ENCODE measurements around the gene MYO5C.

MYO5C gene

DNA sequence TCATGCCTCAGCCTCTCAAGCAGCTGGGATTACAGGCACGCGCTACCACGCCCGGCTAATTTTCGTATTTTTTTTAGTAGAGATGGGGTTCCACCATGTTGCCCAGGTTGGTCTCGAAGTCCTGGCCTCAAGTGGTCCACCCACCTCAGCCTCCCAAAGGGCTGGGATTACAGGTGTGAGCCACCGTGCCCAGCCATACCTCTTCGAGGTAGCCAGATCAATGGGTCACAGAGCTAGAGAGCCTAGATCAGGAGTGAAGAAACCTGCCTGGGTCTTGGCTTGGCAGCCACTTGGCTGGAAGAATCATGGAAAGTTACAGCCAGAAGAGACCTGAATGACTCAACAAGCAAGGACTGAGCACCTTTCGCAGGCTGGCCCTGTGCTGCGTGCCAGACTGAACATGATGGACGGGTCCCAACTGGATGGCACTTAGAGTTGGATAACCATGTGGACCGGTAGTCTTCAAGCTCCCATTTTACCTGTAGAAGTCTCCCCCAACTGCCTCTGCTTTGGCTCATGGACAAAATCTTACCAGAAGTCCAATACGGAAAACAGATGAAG is 134.1 kb downstream of the MYO5C start:
- Histone ChIP-seq H3K4me3 (ENCODE audit: severe bottlenecking) (no peak overlapping the region), H3K4me1 (ENCODE audit: insufficient read depth, poor library complexity, severe bottlenecking) (no peaks in the 10 kb centered on the region), H3K27ac (ENCODE audit: poor library complexity, severe bottlenecking) (no peak overlapping the region), H3K36me3 (ENCODE audit: low read depth) (peaks cover 26% of the 10 kb centered on the region), H3K9me3 (ENCODE audit: severe bottlenecking) (no peaks in the 10 kb centered on the region), H3K27me3 (ENCODE audit: insufficient read depth, poor library complexity, severe bottlenecking) (no peaks in the 10 kb centered on the region)
- TF ChIP-seq, protein P1, sequence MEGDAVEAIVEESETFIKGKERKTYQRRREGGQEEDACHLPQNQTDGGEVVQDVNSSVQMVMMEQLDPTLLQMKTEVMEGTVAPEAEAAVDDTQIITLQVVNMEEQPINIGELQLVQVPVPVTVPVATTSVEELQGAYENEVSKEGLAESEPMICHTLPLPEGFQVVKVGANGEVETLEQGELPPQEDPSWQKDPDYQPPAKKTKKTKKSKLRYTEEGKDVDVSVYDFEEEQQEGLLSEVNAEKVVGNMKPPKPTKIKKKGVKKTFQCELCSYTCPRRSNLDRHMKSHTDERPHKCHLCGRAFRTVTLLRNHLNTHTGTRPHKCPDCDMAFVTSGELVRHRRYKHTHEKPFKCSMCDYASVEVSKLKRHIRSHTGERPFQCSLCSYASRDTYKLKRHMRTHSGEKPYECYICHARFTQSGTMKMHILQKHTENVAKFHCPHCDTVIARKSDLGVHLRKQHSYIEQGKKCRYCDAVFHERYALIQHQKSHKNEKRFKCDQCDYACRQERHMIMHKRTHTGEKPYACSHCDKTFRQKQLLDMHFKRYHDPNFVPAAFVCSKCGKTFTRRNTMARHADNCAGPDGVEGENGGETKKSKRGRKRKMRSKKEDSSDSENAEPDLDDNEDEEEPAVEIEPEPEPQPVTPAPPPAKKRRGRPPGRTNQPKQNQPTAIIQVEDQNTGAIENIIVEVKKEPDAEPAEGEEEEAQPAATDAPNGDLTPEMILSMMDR (IDR thresholded peaks at IDR 0.05; ENCODE audit: poor library complexity, severe bottlenecking), result no peak
- ATAC-seq (ENCODE audit: low read depth) (no peak), DNase-seq (ENCODE audit: low spot score) (peak; percentile 29)

DNA sequence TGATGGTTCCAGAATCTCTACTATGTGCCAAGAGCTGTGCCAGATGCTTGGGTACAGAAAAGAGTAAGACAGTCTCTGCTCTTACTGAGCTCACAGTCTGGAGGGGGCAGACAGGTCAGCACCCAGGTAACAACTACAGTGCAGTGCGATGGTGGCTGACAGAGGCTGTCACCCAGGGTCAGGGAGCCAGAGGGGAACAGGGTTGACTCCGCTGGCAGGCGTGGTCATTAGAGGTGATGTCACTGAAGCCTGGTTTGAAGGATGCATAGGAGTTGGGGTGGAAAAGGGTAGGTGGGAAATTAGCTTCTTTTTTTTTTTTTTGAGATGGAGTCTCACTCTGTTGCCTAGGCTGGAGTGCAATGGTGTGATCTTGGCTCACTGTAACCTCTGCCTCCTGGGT is 136.0 kb downstream of the MYO5C start:
- no peak overlapping the region for H3K27ac ChIP-seq (ENCODE audit: poor library complexity, severe bottlenecking)
- peaks cover 26% of the 10 kb centered on the region for H3K36me3 ChIP-seq (ENCODE audit: low read depth)
- H3K27me3 ChIP-seq (ENCODE audit: insufficient read depth, poor library complexity, severe bottlenecking), result no peaks in the 10 kb centered on the region
- no peaks in the 10 kb centered on the region for H3K4me1 ChIP-seq (ENCODE audit: insufficient read depth, poor library complexity, severe bottlenecking)
- no peaks in the 10 kb centered on the region for H3K9me3 ChIP-seq (ENCODE audit: severe bottlenecking)
- peak; percentile 40 for DNase-seq (ENCODE audit: low spot score)
- no peak overlapping the region for H3K4me3 ChIP-seq (ENCODE audit: severe bottlenecking)
- no peak for ATAC-seq (ENCODE audit: low read depth)
- TF ChIP-seq, protein P1 (IDR thresholded peaks at IDR 0.05; ENCODE audit: poor library complexity, severe bottlenecking), result no peak

DNA sequence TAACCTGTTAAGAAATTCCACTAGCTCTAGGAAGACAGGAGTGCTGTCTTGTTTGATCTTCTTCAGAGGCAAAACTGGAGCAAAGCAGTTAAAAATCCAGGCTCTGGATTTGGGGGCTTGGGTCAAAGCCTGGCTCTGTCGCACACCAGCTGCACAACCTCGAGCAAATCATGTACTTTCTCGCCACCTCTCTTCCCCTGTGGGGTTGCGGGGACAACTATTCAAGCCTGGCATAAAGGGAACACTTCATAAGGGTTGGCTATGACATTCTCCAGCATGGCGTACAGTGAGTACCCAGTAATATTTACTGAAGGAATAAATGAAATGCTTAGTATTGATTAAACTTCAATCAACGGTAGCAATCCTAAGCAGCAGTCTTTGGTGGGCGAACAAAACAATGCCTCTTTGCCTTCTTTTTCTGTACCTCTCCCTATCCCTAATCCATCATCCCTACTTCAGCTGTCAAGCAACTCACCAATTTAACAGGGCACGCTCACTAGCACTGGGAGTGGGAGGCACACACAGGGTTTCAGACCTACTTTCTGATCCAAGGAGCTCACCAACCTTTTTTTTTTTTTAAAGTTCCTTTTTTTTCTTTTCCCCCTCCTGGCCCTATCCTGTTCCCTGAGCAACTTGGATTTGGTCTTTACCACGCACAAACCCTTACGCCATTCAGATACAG is 137.4 kb downstream of the MYO5C start:
- DNase-seq (ENCODE audit: low spot score), result peak; percentile 21
- TF ChIP-seq, protein P1 (IDR thresholded peaks at IDR 0.05; ENCODE audit: poor library complexity, severe bottlenecking), result no peak
- H3K36me3 ChIP-seq (ENCODE audit: low read depth), result peaks cover 25% of the 10 kb centered on the region
- no peaks in the 10 kb centered on the region for H3K27me3 ChIP-seq (ENCODE audit: insufficient read depth, poor library complexity, severe bottlenecking)
- ATAC-seq (ENCODE audit: low read depth), result no peak
- H3K27ac ChIP-seq (ENCODE audit: poor library complexity, severe bottlenecking), result no peak overlapping the region
- no peak overlapping the region for H3K4me3 ChIP-seq (ENCODE audit: severe bottlenecking)
- H3K4me1 ChIP-seq (ENCODE audit: insufficient read depth, poor library complexity, severe bottlenecking), result no peaks in the 10 kb centered on the region
- no peaks in the 10 kb centered on the region for H3K9me3 ChIP-seq (ENCODE audit: severe bottlenecking)

DNA sequence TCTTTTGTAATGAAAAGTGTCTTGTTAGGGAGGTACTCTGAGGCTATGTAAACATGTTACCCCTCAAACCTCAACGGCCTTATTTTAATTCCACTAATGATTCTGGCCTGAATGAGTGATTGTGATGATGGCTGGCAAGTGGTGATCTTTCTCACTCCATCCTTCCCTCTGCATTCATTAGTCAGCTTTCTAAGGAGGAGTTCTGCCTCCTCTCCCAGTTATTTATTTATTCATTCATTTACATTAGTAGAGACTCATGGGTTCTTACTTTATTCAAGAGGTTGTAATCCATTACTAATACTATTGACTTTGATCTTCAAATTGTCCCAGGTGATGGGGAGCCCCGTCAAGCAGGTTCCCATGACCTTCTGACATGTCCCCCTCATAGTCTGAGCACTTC is 139.7 kb downstream of the MYO5C start:
- DNase-seq (ENCODE audit: low spot score) (peak; percentile 20), ATAC-seq (ENCODE audit: low read depth) (no peak)
- H3K9me3 ChIP-seq (ENCODE audit: severe bottlenecking), result no peaks in the 10 kb centered on the region
- no peaks in the 10 kb centered on the region for H3K27me3 ChIP-seq (ENCODE audit: insufficient read depth, poor library complexity, severe bottlenecking)
- no peaks in the 10 kb centered on the region for H3K4me1 ChIP-seq (ENCODE audit: insufficient read depth, poor library complexity, severe bottlenecking)
- H3K4me3 ChIP-seq (ENCODE audit: severe bottlenecking), result no peak overlapping the region
- TF ChIP-seq, protein P1 (IDR thresholded peaks at IDR 0.05; ENCODE audit: poor library complexity, severe bottlenecking), result no peak
- no peak overlapping the region for H3K27ac ChIP-seq (ENCODE audit: poor library complexity, severe bottlenecking)
- peaks cover 25% of the 10 kb centered on the region for H3K36me3 ChIP-seq (ENCODE audit: low read depth)

Measured in RWPE2 (cell line).